Vagina (tissue), 2 donors: ENCODE measurements around the gene INPP4B. TPM values are rescaled to one million over a fixed set of nuclear protein-coding genes. Genes with fewer than 3 reads are reported as not detected.

Experiments used
- DNase-seq, 2 donors: peaks; one replicate each; pipeline ENCODE4 v3.0.0-alpha.2; 2017; ENCODE audit errors: extremely low spot score in 2 of 2
- H3K27ac ChIP-seq: fragments of 200-600 bp; sonication (generic); one replicate; pipeline ENCODE4 v1.5.1; 2019
- H3K27me3 ChIP-seq: fragments of 200-600 bp; sonication (generic); one replicate; pipeline ENCODE4 v1.5.1; 2019
- H3K36me3 ChIP-seq, 2 donors: fragments of 200-600 bp; sonication (generic); one replicate each; pipeline ENCODE4 v1.5.1; 2017 to 2019
- H3K4me1 ChIP-seq: fragments of 200-600 bp; sonication (generic); one replicate; pipeline ENCODE4 v1.5.1; 2019
- H3K4me3 ChIP-seq, 2 donors: fragments of 200-600 bp; sonication (generic); 1 replicate in 1 of 2; 2 replicates in 1 of 2; pipeline ENCODE4 v1.5.1; 2016 to 2019
- H3K9me3 ChIP-seq: fragments of 200-600 bp; sonication (generic); one replicate; pipeline ENCODE4 v1.5.1; 2019
- CTCF ChIP-seq, 3 experiments: fragments of 450-650 bp in 2 of 3; fragments of 200-600 bp in 1 of 3; sonication (generic) in 1 of 3; IDR thresholded peaks; one replicate each; pipeline ENCODE4 v1.5.1; 2017 to 2019; ENCODE audit warnings: antibody characterized with exemption in 3 of 3, mild to moderate bottlenecking in 2 of 3, moderate library complexity in 2 of 3
- POLR2A ChIP-seq, 2 donors: fragments of 450-650 bp; IDR thresholded peaks; one replicate each; pipeline ENCODE4 v1.6.1; 2017; ENCODE audit warnings: antibody characterized with exemption in 2 of 2, mild to moderate bottlenecking in 2 of 2, moderate library complexity in 2 of 2
- POLR2AphosphoS5 ChIP-seq, 2 donors: sonication (generic); formaldehyde crosslinking; IDR thresholded peaks; one replicate each; pipeline ENCODE4 v1.9.0; 2017; ENCODE audit warnings: antibody characterized with exemption in 2 of 2, mild to moderate bottlenecking in 2 of 2, low read depth in 1 of 2; ENCODE audit not compliant: insufficient read depth in 1 of 2
- intact Hi-C: fragments of 100-400 bp; cut with DNase I; formaldehyde crosslinking; loops from one replicate; pipeline ENCODE4 v1.15.1; 2023
- total RNA-seq: library from RNA; depleted of rRNA; stranded (reverse); fragments of >200 nt; gene quantifications from one replicate; pipeline ENCODE4 v1.2.3, GENCODE V29; 2016

Gene INPP4B
- total RNA-seq, 1 donor from 2014 or later = 21.1 TPM

- no peaks in the 10 kb centered on the region for H3K9me3 ChIP-seq
- TF ChIP-seq CTCF (IDR thresholded peaks at IDR 0.05) (no peak), POLR2AphosphoS5 (IDR thresholded peaks at IDR 0.05; ENCODE audit: insufficient read depth in 1 of 2, low read depth in 1 of 2) (no peak), POLR2A (IDR thresholded peaks at IDR 0.05) (no peak)
- no peaks in the 10 kb centered on the region for H3K27me3 ChIP-seq
- no peaks in the 10 kb centered on the region for H3K4me1 ChIP-seq
- intact Hi-C loops = no loop called here
- no peak for DNase-seq
- H3K27ac ChIP-seq = no peak overlapping the region
- H3K4me3 ChIP-seq = no peak overlapping the region
- no peaks in the 10 kb centered on the region for H3K36me3 ChIP-seq
These were observed 35.2 kb upstream of the INPP4B start for GRCh38 chr4:142881331-142881730.

DNA sequence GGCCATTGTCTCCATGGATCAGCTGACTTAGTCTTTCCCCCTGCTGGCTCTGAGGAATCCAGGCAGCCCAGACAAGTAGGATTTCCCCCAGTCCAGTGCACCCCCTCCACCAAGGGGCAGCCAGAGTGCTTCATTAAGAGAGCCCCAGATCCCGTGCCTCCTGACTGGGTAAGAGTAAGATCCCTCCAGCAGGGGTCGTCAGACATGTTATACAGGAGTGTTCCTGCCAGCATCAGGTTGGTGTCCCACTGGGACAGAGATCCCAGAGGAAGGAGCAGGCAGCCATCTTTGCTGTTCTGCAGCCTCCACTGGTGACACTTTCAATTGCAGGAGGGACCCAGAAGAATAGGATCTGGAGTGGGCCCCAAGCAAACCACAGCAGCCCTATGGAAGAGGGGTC, 29.0 kb upstream of the INPP4B start:
- no peaks in the 10 kb centered on the region for H3K36me3 ChIP-seq
- H3K4me1 ChIP-seq = no peaks in the 10 kb centered on the region
- no peaks in the 10 kb centered on the region for H3K9me3 ChIP-seq
- intact Hi-C loops = no loop called here
- H3K4me3 ChIP-seq = no peak overlapping the region
- no peak overlapping the region for H3K27ac ChIP-seq
- TF ChIP-seq CTCF (IDR thresholded peaks at IDR 0.05) = no peak
- TF ChIP-seq POLR2A (IDR thresholded peaks at IDR 0.05) = no peak
- TF ChIP-seq POLR2AphosphoS5 (IDR thresholded peaks at IDR 0.05; ENCODE audit: insufficient read depth in 1 of 2, low read depth in 1 of 2) = no peak
- no peaks in the 10 kb centered on the region for H3K27me3 ChIP-seq
- DNase-seq = no peak

GRCh38 chr4:142874684-142875083, 28.6 kb upstream of the INPP4B start:
- Histone ChIP-seq H3K27me3 (no peaks in the 10 kb centered on the region), H3K27ac (no peak overlapping the region), H3K36me3 (no peaks in the 10 kb centered on the region), H3K9me3 (no peaks in the 10 kb centered on the region), H3K4me1 (no peaks in the 10 kb centered on the region), H3K4me3 (no peak overlapping the region)
- no peak for TF ChIP-seq CTCF (IDR thresholded peaks at IDR 0.05)
- TF ChIP-seq POLR2A (IDR thresholded peaks at IDR 0.05) = no peak
- TF ChIP-seq POLR2AphosphoS5 (IDR thresholded peaks at IDR 0.05; ENCODE audit: insufficient read depth in 1 of 2, low read depth in 1 of 2) = no peak
- intact Hi-C loops = no loop called here
- no peak for DNase-seq

- H3K27me3 ChIP-seq = no peaks in the 10 kb centered on the region
- intact Hi-C loops = no loop called here
- no peaks in the 10 kb centered on the region for H3K4me1 ChIP-seq
- H3K27ac ChIP-seq = no peak overlapping the region
- no peak overlapping the region for H3K4me3 ChIP-seq
- DNase-seq = no peak
- no peaks in the 10 kb centered on the region for H3K36me3 ChIP-seq
- no peaks in the 10 kb centered on the region for H3K9me3 ChIP-seq
- no peak for TF ChIP-seq CTCF (IDR thresholded peaks at IDR 0.05)
These were observed 20.6 kb upstream of the INPP4B start for GRCh38 chr4:142866685-142867084.

GRCh38 chr4:142861351-142861750, 15.2 kb upstream of the INPP4B start:
- no peaks in the 10 kb centered on the region for H3K27me3 ChIP-seq
- DNase-seq = no peak
- no peak overlapping the region for H3K27ac ChIP-seq
- intact Hi-C loops = no loop called here
- no peak overlapping the region for H3K4me3 ChIP-seq
- TF ChIP-seq CTCF (IDR thresholded peaks at IDR 0.05) (no peak), POLR2AphosphoS5 (IDR thresholded peaks at IDR 0.05; ENCODE audit: insufficient read depth in 1 of 2, low read depth in 1 of 2) (no peak), POLR2A (IDR thresholded peaks at IDR 0.05) (no peak)
- H3K9me3 ChIP-seq = no peaks in the 10 kb centered on the region
- H3K4me1 ChIP-seq = no peaks in the 10 kb centered on the region
- H3K36me3 ChIP-seq = no peaks in the 10 kb centered on the region
